CD4-positive, alpha-beta T cell (primary cell): ENCODE data around the gene EBPL. TPM values are rescaled to one million over a fixed set of nuclear protein-coding genes. Genes with fewer than 3 reads are reported as not detected.
A peak's percentile ranks its signal among the peaks of the same experiment; 100 is the strongest.

Source experiments
- ATAC-seq: fragments of 200-7000 bp; cut with Tn5 transposase; one replicate; pipeline ENCODE4 v1.10.0; 2022; ENCODE audit warnings: mild to moderate bottlenecking; ENCODE audit not compliant: poor library complexity
- CTCF ChIA-PET: fragments of 350-600 bp; sonication (Branson Sonifier 250); formaldehyde crosslinking; loops from one replicate; lab custom pipeline; 2021; ENCODE audit warnings: antibody characterized with exemption, inconsistent platforms; lab: Charles Lee
- POLR2A ChIA-PET: fragments of 350-600 bp; sonication (Branson Sonifier 250); formaldehyde crosslinking; loops from one replicate; lab custom pipeline; 2021; ENCODE audit warnings: antibody characterized with exemption, inconsistent platforms; lab: Charles Lee
- DNase-seq, 14 experiments: peaks; one replicate each; pipeline ENCODE4 v3.0.0-alpha.2; 2013 to 2020; ENCODE audit warnings: mixed read lengths in 2 of 14
- H3K27ac ChIP-seq, 2 donors: one replicate each; pipeline versions ENCODE4 v1.5.1 to v1.7.0; 2013; ENCODE audit warnings: low read length in 2 of 2, low read depth in 1 of 2, mild to moderate bottlenecking in 1 of 2
- H3K27me3 ChIP-seq, 2 experiments: 1 replicate in 1 of 2; 2 replicates in 1 of 2; pipeline versions ENCODE4 v1.6.1 to v1.7.0; 2013; ENCODE audit warnings: low read length in 2 of 2, control low read depth in 1 of 2, mild to moderate bottlenecking in 1 of 2, moderate library complexity in 1 of 2; ENCODE audit not compliant: insufficient read depth in 2 of 2, control insufficient read depth in 1 of 2
- H3K36me3 ChIP-seq: one replicate; pipeline ENCODE4 v1.6.1; 2013; ENCODE audit warnings: low read length, control low read depth; ENCODE audit not compliant: insufficient read depth
- H3K4me1 ChIP-seq: one replicate; pipeline ENCODE4 v1.6.1; 2013; ENCODE audit warnings: low read length, control low read depth; ENCODE audit not compliant: insufficient read depth
- H3K4me3 ChIP-seq: one replicate; pipeline ENCODE4 v1.5.1; 2013; ENCODE audit warnings: mild to moderate bottlenecking, low read length, moderate library complexity
- H3K9me3 ChIP-seq, 2 experiments: 1 replicate in 1 of 2; 2 replicates in 1 of 2; pipeline versions ENCODE4 v1.6.1 to v1.7.0; 2013; ENCODE audit warnings: low read length in 2 of 2, mild to moderate bottlenecking in 2 of 2, control low read depth in 1 of 2, moderate library complexity in 1 of 2; ENCODE audit not compliant: control insufficient read depth in 1 of 2, insufficient read depth in 1 of 2
- H3K27ac Mint-ChIP-seq: one replicate; pipeline ENCODE4 v1.8.0; 2020; ENCODE audit warnings: mixed read lengths
- H3K27me3 Mint-ChIP-seq: one replicate; pipeline ENCODE4 v1.8.0; 2021; ENCODE audit warnings: mixed read lengths
- H3K36me3 Mint-ChIP-seq: one replicate; pipeline ENCODE4 v1.8.0; 2021; ENCODE audit warnings: low read depth, mixed read lengths
- H3K4me1 Mint-ChIP-seq: one replicate; pipeline ENCODE4 v1.8.0; 2021; ENCODE audit warnings: low read depth, mixed read lengths
- H3K4me3 Mint-ChIP-seq: one replicate; pipeline ENCODE4 v1.8.0; 2020; ENCODE audit warnings: mild to moderate bottlenecking, mixed read lengths
- H3K9me3 Mint-ChIP-seq: one replicate; pipeline ENCODE4 v1.8.0; 2020; ENCODE audit warnings: mixed read lengths
- CTCF ChIP-seq: fragments of 200-600 bp; IDR thresholded peaks from one replicate; pipeline ENCODE4 v1.8.0; 2022; ENCODE audit warnings: antibody characterized with exemption, mild to moderate bottlenecking
- intact Hi-C, 2 experiments: fragments of 100-400 bp; cut with DNase I in 1 of 2; cut with micrococcal nuclease in 1 of 2; formaldehyde crosslinking; loops; one replicate each; pipeline versions ENCODE4 v1.15.1 to v1.9.0; 2023 to 2025; cut with DNase I, micrococcal nuclease
- total RNA-seq, 174 experiments: library from RNA in 2 of 174; stranded (reverse) in 2 of 174; gene quantifications; one replicate each; pipeline ENCODE4 v1.2.3 and lab custom pipeline; 2021 to 2026

The EBPL gene
- total RNA-seq, 2 experiments from 2014 or later, result 22.3 to 23.2 TPM

DNA sequence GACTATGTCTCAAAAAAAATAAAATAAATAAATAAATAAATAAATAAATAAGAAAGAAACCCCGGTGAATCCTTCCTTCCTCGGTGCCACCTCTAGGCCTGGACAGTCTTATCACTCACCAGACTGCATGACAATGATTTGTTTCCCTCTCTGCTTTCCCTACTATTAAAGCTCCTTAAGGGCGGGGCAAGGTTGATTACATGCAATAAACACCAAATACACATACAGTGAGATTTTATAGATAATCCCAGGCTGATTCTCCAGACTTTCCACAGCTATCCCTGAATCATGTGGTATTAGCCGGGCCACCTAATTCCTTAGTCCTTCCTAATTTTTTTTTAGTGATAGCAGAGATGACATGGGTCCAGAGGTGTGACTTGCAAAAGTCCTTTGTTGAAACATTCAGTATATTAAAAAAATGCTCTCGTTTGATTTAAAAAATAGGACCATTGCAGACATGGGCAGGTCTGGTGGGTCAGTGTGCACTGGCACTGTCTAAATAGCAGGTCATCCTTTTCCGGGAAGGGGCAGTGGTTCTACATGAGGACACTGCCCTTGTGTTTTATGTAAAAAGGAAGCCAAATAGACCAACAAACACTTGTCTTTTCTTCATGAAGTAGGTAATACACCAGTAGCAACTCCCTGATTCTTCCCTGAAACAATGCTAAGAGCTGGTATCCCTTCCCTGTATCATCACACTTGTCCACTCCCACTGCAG, 14.5 kb downstream of the EBPL start:
- POLR2A ChIA-PET, result no interaction called here
- H3K27ac Mint-ChIP-seq, result no peak overlapping the region
- H3K36me3 Mint-ChIP-seq, result peaks cover 20% of the 10 kb centered on the region
- H3K27me3 Mint-ChIP-seq, result no peaks in the 10 kb centered on the region
- no peak for DNase-seq
- H3K4me1 Mint-ChIP-seq, result peaks cover 16% of the 10 kb centered on the region
- H3K4me3 Mint-ChIP-seq, result no peak overlapping the region
- no peaks in the 10 kb centered on the region for H3K27me3 ChIP-seq
- H3K4me3 ChIP-seq, result no peak overlapping the region
- TF ChIP-seq CTCF, result no peak
- no peaks in the 10 kb centered on the region for H3K4me1 ChIP-seq
- no peaks in the 10 kb centered on the region for H3K9me3 Mint-ChIP-seq
- CTCF ChIA-PET, result no interaction called here
- intact Hi-C loops, result loop anchor here in 1 of 2 experiments (10.0 kb wide), 1 partner anchor 1238 kb away; no protein-coding TSS in a partner anchor
- H3K36me3 ChIP-seq, result no peaks in the 10 kb centered on the region
- H3K27ac ChIP-seq, result no peak overlapping the region
- ATAC-seq, result no peak
- H3K9me3 ChIP-seq, result no peaks in the 10 kb centered on the region

- H3K36me3 Mint-ChIP-seq, result peaks cover 38% of the 10 kb centered on the region
- POLR2A ChIA-PET, result no interaction called here
- intact Hi-C loops, result loop anchor here in 1 of 2 experiments (1.0 to 10.0 kb wide), 2 partner anchors 177 to 1244 kb away; no protein-coding TSS in a partner anchor
Measured at GRCh38 chr13:49670828-49671227, 20.5 kb downstream of the EBPL start.

DNA sequence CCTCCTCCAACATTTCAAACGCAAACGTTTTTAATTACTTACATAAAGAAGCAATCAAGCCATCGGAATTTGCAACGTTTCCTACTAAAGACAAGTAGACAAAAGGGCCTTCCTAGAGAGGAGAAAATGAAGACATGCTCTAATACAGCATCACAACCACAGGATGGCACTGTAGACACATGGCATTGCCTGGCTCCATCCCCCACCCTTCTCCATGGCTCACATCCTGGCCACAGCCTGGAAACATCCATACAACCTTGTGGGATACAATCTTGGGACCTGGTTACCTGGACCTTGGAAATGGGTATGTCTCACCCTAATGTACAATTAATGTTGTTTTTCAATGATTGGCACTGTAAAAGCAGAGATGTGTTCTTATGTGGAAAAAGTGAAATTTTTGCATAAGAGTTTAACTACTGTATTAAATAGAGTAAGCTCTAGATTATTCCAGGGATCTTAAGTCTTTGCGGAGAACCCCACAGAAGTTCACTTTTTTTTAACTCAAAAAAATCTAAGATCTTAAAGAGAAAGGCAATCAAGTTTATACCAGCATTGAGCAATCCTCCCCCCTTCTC, 21.5 kb downstream of the EBPL start:
- Mint-ChIP-seq H3K4me1 (peaks cover 5% of the 10 kb centered on the region), H3K4me3 (no peak overlapping the region), H3K27ac (no peak overlapping the region), H3K9me3 (no peaks in the 10 kb centered on the region), H3K27me3 (no peaks in the 10 kb centered on the region), H3K36me3 (peaks cover 34% of the 10 kb centered on the region)
- DNase-seq (peak in 8 of 14 experiments; percentile 4 to 52 (median 28)), ATAC-seq (peak; percentile 64)
- Histone ChIP-seq H3K4me3 (no peak overlapping the region), H3K36me3 (peaks cover 12% of the 10 kb centered on the region), H3K9me3 (no peaks in the 10 kb centered on the region), H3K27ac (no peak overlapping the region), H3K4me1 (no peaks in the 10 kb centered on the region), H3K27me3 (no peaks in the 10 kb centered on the region)
- intact Hi-C loops, result loop anchor here (1.0 to 10.0 kb wide), 3 partner anchors 178 to 1400 kb away; no protein-coding TSS in a partner anchor
- peak; percentile 59 for TF ChIP-seq CTCF
- ChIA-PET CTCF (interaction anchor here (1.3 kb wide), 1 partner anchor 105 kb away, joined by 3 read pairs; no protein-coding TSS in a partner anchor), POLR2A (no interaction called here)

More at GRCh38 chr13:49670828-49671227, 20.5 kb downstream of the EBPL start:
- Mint-ChIP-seq H3K4me1 (peaks cover 5% of the 10 kb centered on the region), H3K9me3 (no peaks in the 10 kb centered on the region), H3K27ac (no peak overlapping the region), H3K4me3 (no peak overlapping the region), H3K27me3 (no peaks in the 10 kb centered on the region)
- no peaks in the 10 kb centered on the region for H3K27me3 ChIP-seq
- H3K4me3 ChIP-seq, result no peak overlapping the region
- peaks cover 10% of the 10 kb centered on the region for H3K36me3 ChIP-seq
- ATAC-seq, result no peak
- CTCF ChIA-PET, result interaction anchor here (1.3 kb wide), 1 partner anchor 104 kb away, joined by 3 read pairs; no protein-coding TSS in a partner anchor
- no peak for DNase-seq
- no peak overlapping the region for H3K27ac ChIP-seq
- no peak for TF ChIP-seq CTCF
- H3K4me1 ChIP-seq, result no peaks in the 10 kb centered on the region
- H3K9me3 ChIP-seq, result no peaks in the 10 kb centered on the region
